Lower lobe of right lung (tissue), 2 donors: ENCODE data around the gene HOXC11. TPM values are rescaled to one million over a fixed set of nuclear protein-coding genes. Genes with fewer than 3 reads are reported as not detected.

Experiments used
- ATAC-seq, 2 donors: fragments of 200-7000 bp; cut with Tn5 transposase; one replicate each; pipeline ENCODE4 v1.9.1; 2020 to 2022; ENCODE audit warnings: mild to moderate bottlenecking in 2 of 2, moderate library complexity in 2 of 2
- DNase-seq: peaks from one replicate; pipeline ENCODE4 v3.0.0-alpha.2; 2020
- H3K27ac ChIP-seq: fragments of 200-600 bp; one replicate; pipeline ENCODE4 v1.8.0; 2022
- H3K27me3 ChIP-seq: fragments of 200-600 bp; one replicate; pipeline ENCODE4 v1.8.0; 2022; ENCODE audit warnings: low read depth
- H3K36me3 ChIP-seq: fragments of 200-600 bp; one replicate; pipeline ENCODE4 v1.8.0; 2022; ENCODE audit warnings: mild to moderate bottlenecking
- H3K4me1 ChIP-seq: fragments of 200-600 bp; one replicate; pipeline ENCODE4 v1.8.0; 2022
- H3K4me3 ChIP-seq: fragments of 200-600 bp; one replicate; pipeline ENCODE4 v1.8.0; 2022; ENCODE audit warnings: mild to moderate bottlenecking
- H3K9me3 ChIP-seq: fragments of 200-600 bp; one replicate; pipeline ENCODE4 v1.8.0; 2022
- intact Hi-C: fragments of 100-400 bp; cut with DNase I; formaldehyde crosslinking; loops from one replicate; pipeline ENCODE4 v1.11.0; 2022
- total RNA-seq: library from RNA; stranded (reverse); fragmentation: NEBNext Ultra II Directional; extraction: Animal tissue kit (Norgen Biotek cat#: 25700); gene quantifications from one replicate; pipeline ENCODE4 v1.2.1, GENCODE V29; 2021
- TF ChIP-seq, protein P1 (sequence below): fragments of 200-600 bp; IDR thresholded peaks from one replicate; pipeline ENCODE4 v1.8.0; 2022; ENCODE audit warnings: antibody characterized with exemption, mild to moderate bottlenecking
- donor health status: DM: no; HTN: yes; CAD: no; lungs with severe emphysema.

Gene HOXC11
- total RNA-seq, 1 donor from 2014 or later: not detected

DNA sequence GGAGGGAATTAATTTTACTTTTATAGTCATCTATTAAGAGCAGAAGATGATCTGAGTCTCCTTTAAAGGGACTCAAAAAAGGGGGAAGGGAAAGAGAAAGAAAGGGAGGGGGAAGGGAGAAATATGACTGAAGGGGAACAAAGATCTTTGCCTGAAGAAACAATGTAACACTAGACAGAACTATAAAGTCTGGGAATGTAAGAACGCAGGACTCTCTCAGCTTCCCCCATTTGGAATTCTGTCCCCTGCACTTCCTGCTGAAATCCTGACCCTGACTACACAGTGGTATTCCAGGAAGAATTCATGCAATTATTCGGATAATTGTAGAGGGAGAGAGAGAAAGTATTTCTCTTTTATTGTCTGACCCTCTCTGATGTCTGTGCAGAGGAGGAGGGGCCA, 8.6 kb upstream of the HOXC11 start:
- intact Hi-C loops: no loop called here
- no peak overlapping the region for H3K27ac ChIP-seq
- H3K27me3 ChIP-seq: peaks cover 100% of the 10 kb centered on the region
- no peaks in the 10 kb centered on the region for H3K36me3 ChIP-seq
- DNase-seq (no peak), ATAC-seq (no peak)
- TF ChIP-seq, protein P1, sequence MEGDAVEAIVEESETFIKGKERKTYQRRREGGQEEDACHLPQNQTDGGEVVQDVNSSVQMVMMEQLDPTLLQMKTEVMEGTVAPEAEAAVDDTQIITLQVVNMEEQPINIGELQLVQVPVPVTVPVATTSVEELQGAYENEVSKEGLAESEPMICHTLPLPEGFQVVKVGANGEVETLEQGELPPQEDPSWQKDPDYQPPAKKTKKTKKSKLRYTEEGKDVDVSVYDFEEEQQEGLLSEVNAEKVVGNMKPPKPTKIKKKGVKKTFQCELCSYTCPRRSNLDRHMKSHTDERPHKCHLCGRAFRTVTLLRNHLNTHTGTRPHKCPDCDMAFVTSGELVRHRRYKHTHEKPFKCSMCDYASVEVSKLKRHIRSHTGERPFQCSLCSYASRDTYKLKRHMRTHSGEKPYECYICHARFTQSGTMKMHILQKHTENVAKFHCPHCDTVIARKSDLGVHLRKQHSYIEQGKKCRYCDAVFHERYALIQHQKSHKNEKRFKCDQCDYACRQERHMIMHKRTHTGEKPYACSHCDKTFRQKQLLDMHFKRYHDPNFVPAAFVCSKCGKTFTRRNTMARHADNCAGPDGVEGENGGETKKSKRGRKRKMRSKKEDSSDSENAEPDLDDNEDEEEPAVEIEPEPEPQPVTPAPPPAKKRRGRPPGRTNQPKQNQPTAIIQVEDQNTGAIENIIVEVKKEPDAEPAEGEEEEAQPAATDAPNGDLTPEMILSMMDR: no peak
- no peak overlapping the region for H3K4me3 ChIP-seq
- no peaks in the 10 kb centered on the region for H3K9me3 ChIP-seq
- H3K4me1 ChIP-seq: peaks cover 13% of the 10 kb centered on the region

- H3K4me1 ChIP-seq: peaks cover 13% of the 10 kb centered on the region
- DNase-seq (no peak), ATAC-seq (no peak)
- H3K4me3 ChIP-seq: no peak overlapping the region
- H3K36me3 ChIP-seq: no peaks in the 10 kb centered on the region
- TF ChIP-seq, protein P1: no peak
- peaks cover 100% of the 10 kb centered on the region for H3K27me3 ChIP-seq
- no peaks in the 10 kb centered on the region for H3K9me3 ChIP-seq
- H3K27ac ChIP-seq: no peak overlapping the region
- intact Hi-C loops: no loop called here
Observed at GRCh38 chr12:53965281-53966084, 7.4 kb upstream of the HOXC11 start.

DNA sequence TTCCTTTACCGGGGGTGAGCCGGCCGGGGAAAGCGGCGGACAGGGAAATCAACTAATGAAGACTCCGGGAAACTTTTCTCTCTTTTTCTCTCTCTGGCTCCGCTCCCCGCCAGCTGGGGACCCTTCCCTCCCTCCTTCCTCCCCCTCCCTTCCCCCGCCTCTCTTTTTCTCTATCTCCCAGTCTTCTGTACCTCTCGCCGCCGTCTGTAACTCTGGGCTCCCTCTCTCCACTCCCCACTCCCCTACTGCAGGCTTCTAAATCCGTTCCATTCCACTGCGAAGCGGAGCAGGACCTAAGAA, 6.9 kb upstream of the HOXC11 start:
- ATAC-seq: no peak
- no peak for DNase-seq
- intact Hi-C loops: no loop called here
- H3K36me3 ChIP-seq: no peaks in the 10 kb centered on the region
- no peak overlapping the region for H3K4me3 ChIP-seq
- no peak overlapping the region for H3K27ac ChIP-seq
- peaks cover 100% of the 10 kb centered on the region for H3K27me3 ChIP-seq
- TF ChIP-seq, protein P1: no peak
- no peaks in the 10 kb centered on the region for H3K9me3 ChIP-seq
- peaks cover 13% of the 10 kb centered on the region for H3K4me1 ChIP-seq

DNA sequence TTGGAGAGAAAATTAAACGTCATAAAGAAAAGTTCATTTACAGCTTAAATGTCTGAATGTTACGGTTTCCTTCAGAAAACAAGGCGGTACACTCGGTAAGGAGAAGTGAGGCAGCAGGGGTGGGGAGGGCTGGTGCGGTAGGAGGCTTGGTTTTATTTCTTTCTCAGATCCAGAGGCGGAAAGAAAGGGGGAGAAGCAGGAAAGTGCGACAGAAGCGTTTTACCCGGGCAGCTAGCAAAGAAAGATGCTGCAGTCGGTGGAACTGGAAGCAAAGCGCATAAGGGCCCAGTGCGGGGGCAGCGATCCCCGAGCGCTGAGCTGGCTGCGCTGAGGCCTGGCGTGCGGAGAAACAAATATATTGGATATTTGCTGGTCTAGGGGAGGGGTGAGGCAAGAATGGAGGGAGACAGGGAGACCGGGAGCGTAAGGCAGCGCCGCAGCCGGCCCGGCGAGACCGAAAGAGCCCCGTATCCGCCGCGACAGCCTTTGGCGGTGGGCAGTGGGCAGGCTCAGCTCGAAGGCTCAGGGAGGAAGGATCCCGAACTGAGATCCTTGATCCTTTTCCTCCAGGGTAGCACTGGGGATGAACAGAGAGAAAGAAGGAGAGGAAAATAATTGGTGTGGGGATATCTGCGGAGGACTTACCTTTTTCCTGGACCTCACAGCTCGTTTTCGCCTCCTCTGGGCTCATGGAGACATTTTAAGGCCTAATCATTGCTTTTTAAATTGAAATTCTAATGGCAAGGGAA, 6.4 kb upstream of the HOXC11 start:
- Histone ChIP-seq H3K36me3 (no peaks in the 10 kb centered on the region), H3K9me3 (no peaks in the 10 kb centered on the region), H3K27me3 (peaks cover 100% of the 10 kb centered on the region), H3K4me3 (no peak overlapping the region), H3K27ac (no peak overlapping the region), H3K4me1 (peaks cover 13% of the 10 kb centered on the region)
- ATAC-seq (no peak), DNase-seq (no peak)
- TF ChIP-seq, protein P1: no peak
- intact Hi-C loops: no loop called here

GRCh38 chr12:53967421-53967925, 5.5 kb upstream of the HOXC11 start:
- intact Hi-C loops: no loop called here
- no peak for DNase-seq
- H3K9me3 ChIP-seq: no peaks in the 10 kb centered on the region
- peaks cover 100% of the 10 kb centered on the region for H3K27me3 ChIP-seq
- TF ChIP-seq, protein P1: no peak
- H3K4me3 ChIP-seq: no peak overlapping the region
- H3K36me3 ChIP-seq: no peaks in the 10 kb centered on the region
- ATAC-seq: no peak
- H3K4me1 ChIP-seq: peaks cover 13% of the 10 kb centered on the region
- H3K27ac ChIP-seq: no peak overlapping the region
